ENCODE results near the gene RNF187.
"Not testable (repeated sequence)": the region's sequence is repeated elsewhere in the genome, so short reads cannot be mapped to it uniquely, and the experiment has no call there.

RNF187 gene

DNA sequence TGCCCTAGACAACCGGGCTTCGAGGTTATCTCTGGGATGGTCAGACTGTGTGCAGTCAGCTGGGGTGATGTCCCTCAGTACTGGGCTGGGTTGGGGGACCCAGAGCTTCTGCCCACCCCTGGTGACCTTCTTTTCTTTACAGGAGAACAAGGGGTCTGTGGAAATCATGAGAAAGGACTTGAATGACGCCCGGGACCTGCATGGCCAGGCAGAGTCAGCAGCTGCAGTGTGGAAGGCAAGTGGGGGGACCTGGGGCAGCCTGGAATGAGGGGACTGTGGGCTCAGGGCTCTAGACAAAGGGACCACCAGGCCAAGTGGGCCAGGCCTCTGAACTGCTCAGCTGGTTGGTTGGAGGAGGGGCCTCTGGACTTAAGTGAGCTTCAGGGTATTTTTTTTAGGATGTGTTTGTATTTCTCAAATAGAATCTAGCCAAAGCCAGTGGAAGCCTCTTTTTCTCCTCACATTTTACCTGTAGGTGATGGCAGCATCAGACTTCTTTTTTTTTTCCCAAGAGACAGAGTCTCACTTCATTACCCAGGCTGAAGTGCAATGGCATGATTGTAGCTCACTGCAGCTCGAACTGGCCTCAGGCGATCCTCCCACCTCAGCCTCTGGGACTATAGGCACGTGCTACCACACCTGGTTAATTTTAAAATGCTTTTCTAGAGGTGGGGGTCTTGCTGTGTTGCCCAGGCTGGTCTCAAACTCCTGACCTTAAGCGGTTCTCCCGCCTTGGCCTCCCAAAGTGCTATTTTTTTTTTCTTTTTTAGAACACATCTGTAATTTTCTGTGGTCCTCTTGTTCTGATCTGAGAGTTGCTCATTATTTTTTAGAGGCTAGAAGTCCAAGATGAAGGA, 1.9 kb downstream of the RNF187 start:
- no peak for DNase-seq

DNA sequence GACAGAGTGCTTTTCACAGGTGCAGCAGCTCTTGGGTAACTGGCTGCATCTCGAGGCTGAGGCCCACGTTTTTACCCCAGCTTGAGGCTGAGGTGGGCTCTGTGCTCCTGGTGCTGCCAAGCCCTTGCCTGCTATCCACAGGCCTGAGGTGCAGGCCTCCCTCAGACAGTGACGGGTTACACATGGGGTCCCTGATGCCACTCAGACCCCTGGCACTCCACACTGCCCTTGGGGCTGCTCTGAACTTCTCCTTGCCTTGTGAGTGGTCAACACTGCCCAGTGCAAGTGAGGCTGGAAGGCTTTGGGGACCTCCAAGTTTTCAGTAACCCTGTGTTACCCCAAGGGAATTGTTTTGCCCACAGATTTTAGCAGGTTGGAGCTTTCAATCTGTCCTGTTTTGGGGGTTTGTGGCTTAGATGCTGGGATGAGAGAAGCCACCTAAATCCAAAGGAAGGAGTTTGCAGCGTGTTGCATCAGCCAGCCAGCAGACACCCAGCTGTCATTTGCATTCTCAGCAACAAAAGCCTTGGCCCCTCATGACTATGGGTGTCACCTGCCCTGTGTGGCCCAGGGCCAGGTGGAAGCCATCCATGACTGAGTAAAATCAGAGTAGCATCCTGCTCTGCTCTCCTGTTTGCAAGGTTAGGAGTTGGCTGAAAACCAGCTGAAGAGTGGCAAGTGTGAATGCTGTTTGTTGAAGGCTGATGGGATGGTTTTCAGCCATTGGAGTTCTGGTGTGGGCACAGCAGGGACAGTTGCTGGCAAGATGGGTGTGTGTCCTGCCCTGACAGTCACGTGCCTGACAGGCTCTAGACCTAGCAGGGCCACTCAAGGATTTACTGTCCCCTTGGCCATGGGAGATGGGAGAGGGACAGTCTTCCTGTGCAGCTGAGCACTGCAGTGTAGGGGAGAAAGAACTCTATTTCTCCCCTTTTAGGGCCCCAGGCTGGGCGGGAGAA, 3.2 kb downstream of the RNF187 start:
- no peak for DNase-seq

DNA sequence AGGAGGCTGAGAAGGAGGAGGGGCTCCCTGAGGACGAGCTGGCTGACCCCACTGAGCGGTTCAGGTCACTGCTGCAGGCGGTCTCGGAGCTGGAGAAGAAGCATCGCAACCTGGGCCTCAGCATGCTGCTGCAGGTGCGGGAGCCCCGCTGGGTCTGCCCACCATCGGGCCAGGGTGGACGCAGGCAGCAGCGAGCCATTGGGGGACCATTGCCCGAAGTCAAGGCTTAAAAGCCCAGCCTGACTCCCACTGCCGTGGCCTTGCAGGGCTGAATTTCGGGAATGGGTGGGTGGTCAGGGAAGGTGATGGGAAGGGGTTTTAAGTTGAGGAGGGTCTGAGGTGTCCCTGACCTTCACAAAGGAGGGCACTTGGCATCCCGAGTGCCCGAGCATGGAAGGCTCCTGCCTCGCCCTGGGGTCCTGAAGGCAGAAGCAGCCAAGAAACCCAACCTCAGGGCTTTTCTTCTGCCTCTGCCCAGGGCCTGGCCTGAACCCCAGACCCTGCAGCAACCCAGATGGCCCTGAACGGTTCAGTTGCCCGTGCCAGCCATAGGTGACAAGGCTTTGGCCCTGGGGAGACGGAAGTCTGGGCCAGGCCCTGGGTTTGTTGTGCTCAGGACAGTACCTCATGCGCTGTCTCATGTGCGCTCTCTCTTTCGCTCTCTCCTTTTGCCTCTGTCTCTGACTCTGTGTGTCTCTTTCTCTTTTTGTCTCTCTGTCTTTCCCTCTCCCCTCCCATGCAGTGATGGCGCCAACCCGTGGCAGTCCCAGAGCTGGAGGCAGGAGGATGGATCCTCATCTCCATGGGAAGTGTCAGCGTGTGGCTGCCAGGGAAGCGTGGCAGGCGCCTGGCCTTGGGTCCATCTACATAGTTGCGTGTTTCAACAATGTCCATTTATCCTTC, 6.2 kb downstream of the RNF187 start:
- no peak for DNase-seq

DNA sequence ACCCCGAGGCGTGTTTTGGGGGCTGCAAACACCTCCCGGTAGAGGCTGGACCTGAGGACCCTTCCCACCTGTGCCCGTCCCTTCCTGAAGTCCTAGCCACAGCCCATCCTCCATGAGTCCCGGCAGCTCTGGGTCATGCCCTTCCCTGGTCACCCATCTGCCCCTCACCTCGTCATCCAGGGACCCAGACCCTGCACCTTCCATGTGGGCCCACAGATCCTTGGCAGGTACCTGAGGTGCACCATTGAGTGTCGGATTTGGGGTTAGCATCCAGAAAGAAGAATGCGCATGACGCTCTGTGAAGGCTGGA, 6.8 kb downstream of the RNF187 start:
- DNase-seq, result no peak

DNA sequence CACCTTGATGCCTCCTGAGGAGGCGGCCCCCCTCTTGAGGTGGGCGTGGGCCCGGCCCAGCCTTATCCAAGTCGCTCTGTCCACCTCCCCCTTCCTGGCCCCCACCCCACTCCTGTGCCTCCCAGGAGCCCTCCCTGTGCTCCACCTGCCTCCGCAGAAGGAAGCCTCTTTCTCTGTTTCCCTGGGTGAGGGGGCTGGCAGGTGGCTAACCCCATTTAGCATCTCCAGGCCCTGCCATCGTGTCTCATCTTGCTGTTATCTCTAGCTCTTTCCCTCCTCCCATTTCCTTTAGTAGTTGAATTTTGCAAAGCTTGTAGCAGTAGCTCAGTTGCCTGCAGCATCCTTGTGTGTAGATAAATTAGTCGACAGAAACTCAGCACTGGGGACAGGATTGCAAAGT, 7.2 kb downstream of the RNF187 start:
- no peak for DNase-seq

DNA sequence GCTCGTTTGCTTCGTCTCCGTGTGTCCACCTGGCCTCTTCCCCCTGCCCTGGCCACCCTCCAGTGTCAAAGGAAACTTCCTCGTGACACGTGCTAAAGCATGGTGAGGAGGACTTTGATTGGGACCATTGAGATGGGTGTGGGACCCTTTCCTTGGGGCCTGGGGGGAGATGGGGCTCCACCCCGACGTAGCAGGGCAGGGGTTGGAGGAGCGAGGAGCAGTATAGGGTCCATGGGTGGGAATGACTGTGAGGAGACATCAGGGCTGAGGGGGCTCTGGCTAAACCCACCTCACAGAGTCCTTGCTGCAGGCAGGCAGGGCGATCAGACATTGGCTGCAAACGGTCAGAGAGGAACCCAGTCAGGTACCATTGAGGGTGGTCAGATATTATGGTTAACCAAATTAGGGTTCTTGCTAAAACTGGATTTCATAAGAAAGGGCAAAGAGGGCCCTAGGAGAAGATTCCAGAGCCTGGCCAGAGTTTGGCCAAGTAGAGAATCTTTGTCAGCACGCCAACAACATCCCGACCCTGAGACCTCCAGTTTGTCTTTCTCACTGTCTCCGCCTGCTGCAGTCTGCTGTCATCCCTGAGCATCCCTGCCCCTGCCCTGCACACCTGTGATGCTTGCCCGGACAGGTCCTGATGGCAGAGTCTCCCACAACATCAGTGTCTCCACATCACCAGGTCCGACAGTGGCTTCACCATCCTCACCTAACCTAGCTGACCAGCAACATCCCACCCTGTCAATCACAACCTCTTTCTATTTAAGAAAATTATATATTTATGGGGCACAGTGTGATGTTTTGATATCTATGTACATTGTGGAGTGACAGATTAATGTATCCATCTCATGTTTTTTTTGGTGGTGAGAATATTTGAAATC, 8.0 kb downstream of the RNF187 start:
- DNase-seq, result no peak

DNA sequence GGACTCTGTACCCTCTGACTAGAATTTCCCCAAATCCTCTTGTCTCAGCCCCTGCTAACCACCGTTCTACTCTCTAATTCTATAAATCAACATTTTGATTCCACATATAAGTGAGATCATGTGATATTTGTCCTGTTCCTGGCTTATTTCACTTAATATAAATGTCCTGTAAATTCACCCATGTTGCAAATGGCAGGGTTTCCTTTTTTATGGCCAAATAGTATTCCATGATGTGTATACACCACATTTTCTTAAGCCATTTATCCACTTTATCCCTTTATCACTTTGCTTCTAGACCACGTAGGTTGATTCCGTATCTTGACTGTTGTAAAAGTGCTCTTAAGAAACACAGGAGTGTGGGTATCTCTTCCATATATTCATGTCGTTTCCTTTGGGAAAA, 8.9 kb downstream of the RNF187 start:
- DNase-seq, result no peak

DNA sequence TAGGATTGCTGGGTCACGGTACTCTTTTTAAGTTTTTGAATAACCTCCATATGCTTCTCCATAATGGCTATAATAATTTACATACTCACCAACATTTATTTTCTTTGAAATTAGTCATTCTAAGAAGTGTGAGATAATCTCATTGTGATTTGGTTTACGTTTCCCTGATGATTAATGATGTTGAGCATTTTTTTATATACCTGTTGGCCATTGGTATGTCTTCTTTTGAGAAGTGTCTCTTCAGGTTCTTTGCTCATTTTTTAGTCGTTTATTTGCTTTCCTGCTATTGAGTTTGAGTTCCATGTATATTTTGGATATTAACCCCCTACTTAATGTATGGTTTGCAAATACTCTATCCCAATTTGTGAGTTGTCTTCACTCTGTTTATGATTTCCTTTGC, 9.3 kb downstream of the RNF187 start:
- DNase-seq, result no peak

DNA sequence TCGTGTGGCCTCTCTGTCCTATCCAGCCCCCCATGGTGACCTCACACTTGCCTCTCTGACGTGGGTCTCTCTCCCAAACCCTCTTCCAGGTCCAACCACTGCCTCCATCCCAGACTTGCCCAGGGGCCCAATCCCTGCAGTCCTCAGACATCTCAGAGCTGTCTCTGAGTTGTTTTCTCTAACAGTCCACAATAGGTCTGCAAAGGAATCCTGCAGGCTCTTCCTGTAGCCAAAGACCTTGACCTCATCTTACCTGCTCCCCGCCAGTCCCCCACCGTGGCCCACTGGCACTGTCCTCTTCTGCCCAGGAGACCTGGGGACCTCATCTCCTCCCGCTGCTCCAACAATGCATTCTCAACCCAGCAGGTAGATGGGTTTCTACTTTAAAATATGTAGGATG, 10.0 kb downstream of the RNF187 start:
- DNase-seq, result no peak

DNA sequence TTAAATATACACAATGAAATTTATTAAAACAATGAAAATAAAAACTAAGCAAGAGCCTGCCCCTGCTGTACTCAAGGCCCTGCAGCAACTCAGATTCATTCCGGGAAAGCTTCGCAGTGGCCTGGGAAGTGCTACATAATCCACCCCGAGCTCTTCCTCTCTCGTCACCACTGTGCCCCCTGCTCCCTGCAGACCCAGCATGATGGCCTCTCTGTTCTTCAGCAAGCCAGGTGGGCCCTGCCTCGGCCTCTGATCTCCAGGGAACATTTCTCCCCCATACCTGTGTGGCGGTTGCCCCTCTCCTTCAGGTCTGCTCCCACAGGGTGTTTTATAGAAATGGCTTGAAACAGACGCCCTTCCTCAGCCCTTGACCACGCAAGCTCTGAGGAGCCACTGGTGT, 10.6 kb downstream of the RNF187 start:
- DNase-seq, result no peak

DNA sequence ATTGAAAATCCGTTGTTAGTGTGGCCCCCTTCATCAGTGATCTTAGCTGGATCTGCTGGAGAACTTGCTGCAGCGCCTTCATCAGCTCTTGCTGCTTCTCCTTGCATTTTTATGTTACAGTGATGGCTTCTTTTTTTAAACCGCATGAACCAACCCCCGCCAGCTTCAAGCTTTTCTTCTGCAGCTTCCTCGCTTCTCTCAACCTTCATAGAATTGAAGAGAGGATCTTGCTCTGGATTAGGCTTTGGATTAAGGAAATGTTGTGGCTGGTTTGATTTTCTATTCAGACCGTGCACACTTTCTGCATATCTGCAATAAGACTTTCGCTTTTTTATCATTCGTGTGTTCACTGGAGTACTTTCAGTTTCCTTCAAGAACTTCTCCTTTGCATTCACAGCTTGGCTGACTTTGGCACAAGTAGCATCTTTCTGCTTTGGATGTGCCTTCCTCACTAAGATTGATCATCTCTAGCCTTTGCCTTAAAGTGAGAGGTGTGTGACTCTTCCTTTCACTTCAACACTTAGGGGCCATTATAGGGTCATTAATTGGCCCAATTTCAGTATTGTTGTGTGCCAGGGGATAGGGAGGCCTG, 13.1 kb downstream of the RNF187 start:
- DNase-seq, result no peak

DNA sequence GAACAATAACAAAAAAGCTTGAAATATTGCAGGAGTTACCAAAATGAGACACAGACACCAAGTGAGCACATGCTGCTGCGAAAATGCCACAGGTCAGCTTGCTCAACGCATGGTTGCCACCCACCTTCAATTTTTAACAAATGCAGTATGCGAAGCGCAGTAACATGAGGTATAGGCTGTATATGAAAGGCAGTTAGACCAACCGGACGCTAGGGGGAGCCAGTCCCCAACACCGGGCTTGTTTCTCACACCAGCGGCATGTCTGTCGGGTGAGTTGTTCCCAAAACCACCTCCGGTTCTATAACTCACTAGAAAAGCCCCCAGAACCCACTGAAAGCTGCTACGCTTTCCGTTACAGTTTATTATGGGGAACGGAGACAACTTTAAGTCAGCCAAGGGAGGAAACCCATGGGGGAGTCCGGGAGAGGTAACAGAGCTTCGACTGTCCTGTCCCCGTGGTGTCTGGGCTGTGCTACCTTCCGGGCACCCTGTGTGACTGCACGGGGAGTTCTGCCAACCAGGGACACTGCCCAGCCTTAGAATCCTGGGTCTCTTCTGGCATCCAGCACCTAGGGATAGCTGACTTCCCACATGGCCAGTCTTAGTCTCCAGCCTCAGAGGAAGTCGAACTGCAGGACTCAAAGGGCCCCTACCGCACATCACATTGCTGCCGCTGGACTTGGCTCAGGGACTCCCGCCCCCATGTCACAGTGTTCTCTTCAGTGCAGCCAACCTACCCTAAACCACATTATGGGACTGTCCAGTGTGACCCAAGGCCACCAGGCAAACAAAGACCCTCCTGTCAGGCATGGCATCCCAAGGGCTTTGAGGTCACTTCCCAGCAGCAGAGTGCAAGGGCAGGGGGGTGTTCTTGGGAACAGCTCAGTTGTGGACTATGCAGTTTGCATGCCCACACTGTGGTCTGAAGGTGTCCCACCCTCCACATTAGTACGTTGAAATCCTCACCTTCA, 14.0 kb downstream of the RNF187 start:
- peak; percentile 84 to 87 for DNase-seq

DNA sequence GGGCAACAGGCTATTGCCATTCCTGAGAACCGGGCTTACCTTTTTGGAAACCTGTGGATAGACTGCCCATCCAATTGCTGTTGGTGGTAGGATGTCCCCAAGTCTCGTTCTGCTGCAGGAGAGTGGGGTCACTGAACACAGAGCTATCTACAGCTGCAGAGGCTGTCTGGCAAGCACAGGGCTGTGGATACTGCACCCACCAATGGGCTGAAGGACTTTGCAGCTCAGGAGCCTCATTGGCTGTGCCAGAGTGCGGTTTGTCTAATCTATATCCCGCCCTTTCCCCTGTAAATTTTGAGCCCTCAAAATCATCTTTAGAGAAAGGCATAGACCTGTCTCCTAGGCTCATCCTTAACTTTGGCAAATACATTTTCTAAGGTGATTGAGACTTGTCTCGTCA, 15.3 kb downstream of the RNF187 start:
- DNase-seq, result no peak

DNA sequence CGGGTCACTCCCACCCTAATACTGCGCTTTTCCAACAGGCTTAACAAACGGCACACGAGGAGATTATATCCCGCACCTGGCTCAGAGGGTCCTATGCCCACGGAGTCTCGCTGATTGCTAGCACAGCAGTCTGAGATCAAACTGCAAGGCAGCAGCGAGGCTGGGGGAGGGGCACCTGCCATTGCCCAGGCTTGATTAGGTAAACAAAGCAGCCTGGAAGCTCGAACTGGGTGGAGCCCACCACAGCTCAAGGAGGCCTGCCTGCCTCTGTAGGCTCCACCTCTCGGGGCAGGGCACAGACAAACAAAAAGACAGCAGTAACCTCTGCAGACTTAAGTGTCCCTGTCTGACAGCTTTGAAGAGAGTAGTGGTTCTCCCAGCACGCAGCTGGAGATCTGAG, 18.8 kb downstream of the RNF187 start:
- DNase-seq, result not testable (repeated sequence)

DNA sequence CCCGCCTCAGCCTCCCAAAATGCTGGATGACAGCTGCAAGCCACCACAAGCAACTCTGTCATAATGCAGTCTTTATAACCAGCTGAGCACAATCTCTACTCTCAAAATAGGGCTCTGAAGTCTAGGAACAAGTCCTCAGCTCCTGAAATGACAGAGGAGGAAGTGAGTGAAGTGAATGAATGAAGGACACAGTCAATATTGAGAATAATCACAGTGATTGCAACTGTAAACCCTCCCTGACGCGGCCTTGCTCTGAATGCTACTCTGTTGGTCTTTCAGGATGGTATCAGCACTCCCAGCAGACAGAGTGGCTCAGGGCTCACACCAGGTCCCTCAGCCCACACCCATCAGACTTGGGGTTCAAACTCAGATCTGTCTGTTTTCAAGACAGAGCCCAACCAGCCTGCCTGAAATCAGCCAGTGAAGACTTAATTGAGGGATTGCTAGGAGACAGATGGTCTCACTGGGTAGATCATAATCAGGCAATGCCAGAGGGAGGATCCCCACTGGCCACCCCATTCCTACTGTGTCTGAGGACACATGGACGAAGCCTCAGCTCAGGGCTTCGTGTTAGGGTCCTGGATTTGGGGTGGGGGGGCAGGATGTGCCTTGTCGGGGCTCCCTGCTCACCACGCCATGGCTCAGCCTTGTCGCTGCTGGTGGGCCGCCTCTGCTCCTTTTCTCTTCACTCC, 20.9 kb downstream of the RNF187 start:
- no peak for DNase-seq

DNA sequence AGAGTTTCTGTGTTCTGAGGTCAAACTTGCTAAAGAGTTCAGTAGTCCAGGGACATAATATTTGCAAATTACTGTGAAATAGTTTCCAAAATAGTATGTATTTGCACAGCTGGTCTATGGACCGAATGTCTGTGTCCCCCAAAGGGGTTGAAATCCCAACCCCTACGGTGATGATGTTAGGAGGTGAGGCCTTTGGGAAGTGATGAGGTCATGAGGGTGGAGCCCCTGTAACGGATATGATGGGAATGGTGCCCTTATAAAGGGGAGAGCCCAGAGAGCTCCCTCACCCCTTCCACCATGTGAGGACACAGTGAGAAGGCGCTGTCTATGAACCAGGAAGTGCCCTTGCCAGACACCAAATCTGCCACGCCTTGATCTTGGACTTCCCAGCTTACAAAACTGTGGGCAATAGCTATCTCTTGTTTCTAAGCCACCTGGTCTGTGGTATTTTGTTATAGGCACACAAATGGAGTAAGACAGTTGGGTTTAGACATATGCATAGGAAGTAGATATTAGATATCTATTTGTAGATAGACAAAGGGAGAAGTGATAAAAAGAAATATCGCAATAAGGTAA, 21.7 kb downstream of the RNF187 start:
- no peak for DNase-seq

DNA sequence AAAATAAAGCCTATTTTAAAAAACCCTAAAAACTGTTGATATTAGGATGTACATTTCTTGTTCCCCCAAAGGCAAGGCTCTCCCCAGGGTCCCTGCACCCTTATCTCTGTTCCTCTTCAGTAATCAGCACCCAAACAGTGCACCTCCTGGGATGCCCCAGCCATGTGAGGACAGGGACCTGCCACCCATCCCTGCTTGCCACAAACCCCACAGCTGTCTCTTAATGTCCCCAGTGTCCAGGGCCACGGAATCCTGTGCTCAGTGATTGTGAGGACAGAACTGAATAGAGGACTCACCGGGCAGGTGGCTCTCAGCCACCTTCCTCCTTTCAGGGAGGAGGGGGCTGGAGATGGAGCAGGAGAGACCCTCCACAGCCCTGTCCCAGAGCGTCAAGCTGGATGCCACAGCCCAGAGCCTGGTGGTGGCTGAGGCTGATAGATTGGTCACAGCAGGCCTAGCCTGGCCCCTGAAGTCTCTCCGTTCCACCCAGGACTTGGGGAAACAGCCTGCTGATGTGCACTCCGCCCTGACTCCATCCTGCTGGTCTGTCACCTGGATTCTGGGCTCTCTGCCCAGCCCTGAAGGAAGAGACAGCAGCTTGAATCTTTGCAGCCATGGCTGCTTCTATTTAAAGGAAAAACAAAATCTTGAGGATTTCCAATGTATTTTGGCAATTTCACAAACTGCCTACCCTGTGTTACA, 23.1 kb downstream of the RNF187 start:
- DNase-seq, result no peak

DNA sequence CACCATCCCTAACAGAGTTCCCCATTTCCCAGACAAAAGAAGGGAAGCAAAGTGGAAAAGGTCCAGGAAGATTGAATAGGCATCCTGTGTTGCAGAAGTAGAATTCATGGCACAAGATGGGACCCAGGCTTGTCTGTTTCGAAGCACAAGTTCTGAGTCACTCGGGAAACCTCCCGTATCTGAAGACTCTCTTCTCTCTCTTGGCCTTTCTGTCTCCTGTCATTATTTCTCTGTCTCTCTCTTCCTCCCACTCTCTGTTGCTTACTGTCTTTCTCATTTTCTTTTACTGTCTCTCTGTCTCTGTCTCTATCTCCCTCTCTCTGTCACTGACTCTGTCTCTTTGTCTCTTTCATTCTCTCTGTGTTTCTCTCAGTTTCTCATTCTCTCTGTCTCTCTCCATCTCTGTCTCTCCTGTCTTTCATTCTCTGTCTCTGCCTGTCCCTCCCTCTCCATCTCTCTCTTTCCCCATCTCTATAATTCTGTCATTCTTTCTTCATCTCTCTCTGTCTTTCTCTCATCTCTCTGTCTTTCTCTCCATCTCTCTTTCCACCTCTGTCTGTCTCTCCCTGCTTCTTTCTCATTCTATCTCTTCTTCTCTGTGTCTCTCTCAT, 23.7 kb downstream of the RNF187 start:
- no peak for DNase-seq

Measured in activated CD4-positive, alpha-beta T cell treated with anti-CD3 and anti-CD28 coated beads, Interleukin-2, amount 50 U/mL, for 4 hours (primary cell).